ENCODE measurements around the gene FGF1. TPM values are rescaled to one million over a fixed set of nuclear protein-coding genes. Genes with fewer than 3 reads are reported as not detected.

FGF1 gene
- total and polyA plus RNA-seq, 3 donors from 2014 or later, result 1.9 to 4.4 (median 2.2) TPM

GRCh38 chr5:142552107-142552506 lies 133.8 kb downstream of the FGF1 start:
- H3K4me3 ChIP-seq, result peak overlapping the region; percentile 4 to 46

GRCh38 chr5:142551338-142552067 lies 134.4 kb downstream of the FGF1 start:
- Histone ChIP-seq H3K4me3 (peak overlapping the region; percentile 4 to 46), H3K27me3 (no peaks in the 10 kb centered on the region), H3K27ac (peak overlapping the region in 1 of 2 donors; percentile 23), H3K36me3 (ENCODE audit: low read depth, missing control alignments) (no peaks in the 10 kb centered on the region), H3K9me3 (no peaks in the 10 kb centered on the region), H3K4me1 (no peaks in the 10 kb centered on the region)
- 6 to 11% methylated on average over 28 to 31 of the region's 31 CpGs for WGBS, 2 donors
- intact Hi-C loops (cut with DNase I; ENCODE audit: low total_unique reads), result no loop called here
- DNase-seq, result no peak
- TF ChIP-seq POLR2A (IDR thresholded peaks at IDR 0.05), result no peak
- TF ChIP-seq CTCF (IDR thresholded peaks at IDR 0.05), result no peak

More at GRCh38 chr5:142552107-142552506, 133.8 kb downstream of the FGF1 start:
- no peak for DNase-seq
- no peaks in the 10 kb centered on the region for H3K27me3 ChIP-seq
- TF ChIP-seq POLR2A (IDR thresholded peaks at IDR 0.05), result no peak
- TF ChIP-seq CTCF (IDR thresholded peaks at IDR 0.05), result no peak
- intact Hi-C loops (cut with DNase I; ENCODE audit: low total_unique reads), result no loop called here
- H3K27ac ChIP-seq, result peak overlapping the region in 1 of 2 donors; percentile 23
- H3K36me3 ChIP-seq (ENCODE audit: low read depth, missing control alignments), result no peaks in the 10 kb centered on the region
- no peaks in the 10 kb centered on the region for H3K9me3 ChIP-seq
- no peaks in the 10 kb centered on the region for H3K4me1 ChIP-seq
- 19 to 25% methylated on average over 6 of the region's 6 CpGs for WGBS, 2 donors

DNA sequence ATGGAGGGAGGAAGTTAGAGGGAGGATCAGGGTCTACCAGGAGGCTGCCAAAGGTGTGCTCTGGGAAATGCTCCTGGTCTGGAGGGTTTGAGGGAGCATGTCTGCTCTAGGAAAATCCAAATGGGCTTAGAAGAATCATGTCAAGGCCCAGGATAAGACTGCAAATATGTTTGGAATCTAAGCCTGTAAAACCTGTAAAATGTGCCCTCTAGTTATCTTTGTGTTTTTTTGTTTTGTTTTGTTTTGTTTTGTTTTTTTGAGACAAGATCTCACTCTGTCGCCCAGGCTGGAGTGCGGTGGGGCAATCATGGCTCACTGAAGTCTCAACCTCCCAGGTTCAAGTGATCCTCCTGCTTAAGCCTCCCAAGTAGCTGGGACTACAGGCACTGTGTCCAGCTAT lies 135.4 kb downstream of the FGF1 start:
- intact Hi-C loops (cut with DNase I; ENCODE audit: low total_unique reads), result no loop called here
- Histone ChIP-seq H3K27me3 (no peaks in the 10 kb centered on the region), H3K4me1 (no peaks in the 10 kb centered on the region), H3K36me3 (ENCODE audit: low read depth, missing control alignments) (no peaks in the 10 kb centered on the region), H3K9me3 (no peaks in the 10 kb centered on the region), H3K4me3 (no peak overlapping the region), H3K27ac (no peak overlapping the region)
- no peak for DNase-seq
- 94% methylated on average over 2 of the region's 2 CpGs for WGBS, 2 donors
- TF ChIP-seq POLR2A (IDR thresholded peaks at IDR 0.05), result no peak
- no peak for TF ChIP-seq CTCF (IDR thresholded peaks at IDR 0.05)

GRCh38 chr5:142549834-142550233 lies 136.1 kb downstream of the FGF1 start:
- TF ChIP-seq POLR2A (IDR thresholded peaks at IDR 0.05), result no peak
- TF ChIP-seq CTCF (IDR thresholded peaks at IDR 0.05), result no peak
- intact Hi-C loops (cut with DNase I; ENCODE audit: low total_unique reads), result loop anchor here (10.0 kb wide), 1 partner anchor 395 kb away; no protein-coding TSS in a partner anchor
- H3K27me3 ChIP-seq, result no peaks in the 10 kb centered on the region
- no peak overlapping the region for H3K27ac ChIP-seq
- H3K4me3 ChIP-seq, result no peak overlapping the region
- no peaks in the 10 kb centered on the region for H3K9me3 ChIP-seq
- H3K36me3 ChIP-seq (ENCODE audit: low read depth, missing control alignments), result no peaks in the 10 kb centered on the region
- no peaks in the 10 kb centered on the region for H3K4me1 ChIP-seq
- no peak for DNase-seq
- 61 to 77% methylated on average over 2 of the region's 2 CpGs for WGBS, 2 donors
